SH-SY5Y (cell line): ENCODE data around the gene CD99.
"Not testable (repeated sequence)": the region's sequence is repeated elsewhere in the genome, so short reads cannot be mapped to it uniquely, and the experiment has no call there.

Experiments used
- GATA2 ChIP-seq: IDR thresholded peaks from 2 replicates; pipeline ENCODE4 v1.6.1; 2011; ENCODE audit warnings: mild to moderate bottlenecking, low read depth, low read length
- GATA3 ChIP-seq: IDR thresholded peaks from 2 replicates; pipeline ENCODE4 v1.6.1; 2011; ENCODE audit warnings: low read depth, mild to moderate bottlenecking, low read length, moderate library complexity

The CD99 gene

GRCh38 chrX:2719774-2720447 lies 28.8 kb downstream of the CD99 start:
- TF ChIP-seq GATA3 = no peak
- TF ChIP-seq GATA2 = no peak

DNA sequence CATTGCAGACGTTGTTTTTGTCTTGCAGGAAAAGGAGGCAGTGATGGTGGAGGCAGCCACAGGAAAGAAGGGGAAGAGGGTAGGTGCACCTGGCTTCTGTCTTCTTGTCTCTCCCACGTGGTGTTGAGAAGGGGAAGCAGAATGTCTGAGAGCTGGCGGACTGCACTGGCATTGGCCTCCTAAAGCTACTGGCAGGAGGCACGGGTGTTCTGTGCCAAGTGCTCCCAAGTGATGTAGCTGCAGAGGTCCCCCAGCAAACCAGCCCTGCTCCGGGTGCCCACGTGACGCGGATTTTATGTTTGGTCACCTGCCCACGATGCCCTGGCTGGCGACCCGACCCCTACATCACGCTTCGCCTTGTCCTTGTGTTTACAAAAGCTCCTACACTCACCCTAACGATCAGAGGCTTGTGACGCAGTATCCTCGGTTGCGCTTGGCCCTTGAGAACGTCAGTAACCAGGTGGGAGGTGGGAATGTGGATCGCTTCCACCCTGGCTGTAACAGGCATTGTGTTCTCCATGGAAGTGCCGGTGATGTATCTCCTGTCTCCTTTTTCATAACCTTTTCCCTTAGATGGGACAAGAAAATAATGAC lies 32.3 kb downstream of the CD99 start:
- no peak for TF ChIP-seq GATA2
- no peak for TF ChIP-seq GATA3

DNA sequence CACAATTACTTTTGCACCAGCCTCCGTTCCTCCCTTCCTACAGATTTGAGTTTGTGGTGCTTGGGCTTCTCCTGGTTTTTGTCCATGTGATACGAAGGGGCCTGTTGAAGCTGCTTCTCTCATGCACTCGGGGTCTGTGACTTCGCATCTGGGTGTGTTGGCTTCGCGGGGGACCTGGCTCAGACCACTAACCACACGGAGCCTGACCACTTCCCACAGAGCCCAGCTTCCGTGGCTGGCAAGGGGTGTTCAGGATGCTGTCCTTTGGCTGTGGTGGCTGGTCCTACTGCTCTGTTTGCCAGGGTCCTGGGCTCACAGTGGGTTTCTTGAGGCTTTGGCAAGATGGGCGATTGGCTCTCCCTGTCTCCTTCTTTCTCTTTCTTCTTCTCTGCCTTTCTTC lies 41.0 kb downstream of the CD99 start:
- no peak for TF ChIP-seq GATA3
- no peak for TF ChIP-seq GATA2

DNA sequence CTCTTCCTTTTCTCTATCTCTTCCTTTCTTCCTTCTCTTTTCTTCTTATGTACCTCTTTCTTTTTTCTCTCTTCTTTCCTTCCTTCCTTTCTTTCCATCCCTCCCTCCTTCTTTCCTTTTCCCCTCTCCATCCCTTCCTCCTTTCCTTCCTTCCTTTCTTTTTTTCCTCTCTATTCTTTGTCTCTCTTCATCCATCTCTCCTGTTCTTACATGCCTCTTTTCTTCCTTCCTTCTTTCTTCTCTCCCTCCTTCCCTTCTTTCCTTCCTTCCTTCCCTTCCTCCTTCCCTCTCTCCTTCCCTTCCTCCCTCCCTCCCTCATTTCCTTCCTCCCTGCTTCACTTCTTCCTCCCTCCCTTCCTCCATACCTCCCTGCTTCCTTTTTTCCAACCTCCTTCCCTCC lies 41.6 kb downstream of the CD99 start:
- TF ChIP-seq GATA2 (no peak), GATA3 (no peak)

- TF ChIP-seq GATA2 (no peak), GATA3 (no peak)
Measured at GRCh38 chrX:2733286-2733685, 42.2 kb downstream of the CD99 start.

GRCh38 chrX:2735270-2735669 lies 44.2 kb downstream of the CD99 start:
- no peak for TF ChIP-seq GATA3

DNA sequence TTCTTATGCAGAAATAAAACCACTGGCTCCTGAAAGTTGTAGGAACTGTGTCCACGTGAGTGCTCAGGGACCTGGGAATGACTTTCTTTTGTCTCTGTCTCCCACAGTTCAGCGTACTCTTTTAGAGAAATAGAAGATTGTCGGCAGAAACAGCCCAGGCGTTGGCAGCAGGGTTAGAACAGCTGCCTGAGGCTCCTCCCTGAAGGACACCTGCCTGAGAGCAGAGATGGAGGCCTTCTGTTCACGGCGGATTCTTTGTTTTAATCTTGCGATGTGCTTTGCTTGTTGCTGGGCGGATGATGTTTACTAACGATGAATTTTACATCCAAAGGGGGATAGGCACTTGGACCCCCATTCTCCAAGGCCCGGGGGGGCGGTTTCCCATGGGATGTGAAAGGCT lies 49.6 kb downstream of the CD99 start:
- TF ChIP-seq GATA2 (no peak), GATA3 (no peak)

GRCh38 chrX:2741386-2741785 lies 50.3 kb downstream of the CD99 start:
- TF ChIP-seq GATA2 (no peak), GATA3 (no peak)

GRCh38 chrX:2748171-2748814 lies 57.2 kb downstream of the CD99 start:
- TF ChIP-seq GATA3 = no peak
- no peak for TF ChIP-seq GATA2

DNA sequence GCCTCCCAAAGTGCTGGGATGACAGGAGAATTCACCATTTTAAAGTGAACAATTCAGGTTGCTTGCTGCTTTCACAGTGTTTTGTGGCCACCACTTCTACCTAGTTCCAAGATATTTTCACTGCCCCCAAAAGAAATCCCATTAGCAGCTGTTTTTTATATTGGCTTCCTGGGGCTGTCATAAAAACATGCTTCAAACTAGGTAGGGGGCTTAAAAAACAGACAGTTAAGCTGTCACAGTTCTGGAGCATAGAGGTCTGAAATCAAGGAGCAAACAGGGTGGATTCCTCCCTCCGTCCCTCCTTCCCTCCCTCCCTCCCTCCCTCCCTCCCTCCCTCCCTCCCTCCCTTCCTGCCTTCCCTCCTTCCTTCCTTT lies 57.7 kb downstream of the CD99 start:
- no peak for TF ChIP-seq GATA3
- TF ChIP-seq GATA2 = no peak

DNA sequence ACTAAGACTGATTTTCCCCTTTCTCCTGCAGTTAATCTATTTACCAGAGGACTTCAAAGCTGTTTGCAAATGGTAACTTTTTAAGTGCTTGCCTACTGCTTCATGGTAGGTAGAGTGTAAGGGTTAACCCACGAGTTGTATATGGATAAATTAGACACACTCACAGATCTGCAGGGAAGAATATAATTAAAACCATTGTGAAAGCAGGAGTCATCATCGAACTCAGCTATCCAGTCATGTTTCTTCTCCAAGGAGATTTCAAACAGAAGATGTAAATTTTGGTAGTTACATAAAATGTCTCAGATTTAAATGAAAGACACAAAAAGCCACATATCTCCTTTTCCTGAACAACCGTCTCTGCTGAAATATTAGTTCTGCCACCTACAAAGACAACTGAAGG lies 60.2 kb downstream of the CD99 start:
- TF ChIP-seq GATA3 = no peak
- no peak for TF ChIP-seq GATA2

- TF ChIP-seq GATA2, GATA3: not testable (repeated sequence)
Measured at GRCh38 chrX:2751874-2752300, 60.8 kb downstream of the CD99 start, which contains the start of gene XG. TSS of gene XG (plus strand) at chrX:2752040. CDS start at chrX:2752275, 235 bp downstream.

DNA sequence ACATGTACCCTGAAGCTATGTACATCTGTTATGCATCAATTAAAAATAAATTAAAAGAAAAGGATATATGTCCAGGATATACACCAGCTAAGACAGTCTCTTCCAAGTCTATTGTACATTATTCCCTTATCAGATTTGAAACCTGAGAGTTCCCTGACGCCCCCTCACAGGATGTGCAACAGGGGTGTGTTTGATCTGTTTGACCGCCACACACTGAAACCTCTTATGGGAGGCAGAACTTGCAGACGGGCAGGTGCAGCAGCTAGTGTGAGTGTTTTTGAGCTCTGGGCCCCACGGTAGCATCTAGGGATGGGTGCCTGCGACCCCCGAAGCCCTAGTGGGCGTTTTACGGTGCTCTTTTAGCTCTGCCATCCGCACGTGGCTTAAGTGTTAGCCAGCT lies 65.5 kb downstream of the CD99 start:
- TF ChIP-seq GATA3 (no peak), GATA2 (no peak)

DNA sequence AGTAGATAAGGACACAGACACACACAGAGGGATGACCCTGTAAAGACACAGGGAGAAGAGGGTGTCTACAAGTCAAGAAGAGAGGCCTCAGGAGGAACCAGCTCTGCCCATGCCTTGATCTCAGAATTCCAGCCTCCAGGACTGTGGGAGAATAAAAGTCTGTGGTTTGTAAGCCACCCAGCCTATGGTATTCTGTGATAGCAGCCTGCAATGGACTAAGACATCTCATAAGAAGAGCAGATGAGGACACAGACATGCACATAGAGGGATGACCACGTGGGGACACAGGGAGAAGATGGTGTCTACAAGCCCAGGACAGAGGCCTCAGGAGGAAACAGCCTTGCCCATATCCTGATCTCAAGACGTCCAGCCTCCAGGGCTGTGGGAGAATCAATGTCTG lies 70.2 kb downstream of the CD99 start:
- TF ChIP-seq GATA3 = no peak
- no peak for TF ChIP-seq GATA2

- TF ChIP-seq GATA2 (no peak), GATA3 (no peak)
Measured at GRCh38 chrX:2765549-2765830, 74.4 kb downstream of the CD99 start.

DNA sequence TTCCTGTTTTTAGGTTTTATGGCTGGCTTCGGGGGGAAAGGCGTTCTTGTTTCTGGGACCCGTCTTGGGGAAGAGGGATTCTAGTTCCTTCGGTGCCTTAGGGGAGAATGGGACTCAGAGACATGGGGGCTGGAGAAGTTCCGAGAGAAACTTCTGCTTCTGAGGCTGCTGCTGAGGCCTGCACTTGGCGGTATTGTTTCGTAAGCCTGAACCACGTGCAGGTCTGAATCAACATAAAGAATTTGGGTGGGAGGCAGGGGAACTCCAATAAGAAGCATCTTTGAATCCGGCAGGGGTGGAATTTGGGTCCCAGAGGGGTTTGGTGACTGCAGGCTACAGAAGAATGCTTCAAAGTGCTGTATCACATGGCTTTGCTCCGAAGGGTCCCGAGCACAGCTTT lies 75.8 kb downstream of the CD99 start:
- TF ChIP-seq GATA2 = no peak
- TF ChIP-seq GATA3 = no peak
